GM12878 (cell line): Measurements from ENCODE around the gene NANOS2. TPM values are rescaled to one million over a fixed set of nuclear protein-coding genes. Genes with fewer than 3 reads are reported as not detected.

Source experiments
- ATAC-seq: fragments of 200-7000 bp; cut with Tn5 transposase; 3 replicates; pipeline ENCODE4 v1.9.1; 2020; ENCODE audit warnings: mild to moderate bottlenecking, moderate library complexity
- BruUV-seq: library from RNA; stranded (reverse); fragments of 400-500 nt; replicated peaks from 2 replicates; lab custom pipeline; 2021; lab: Mats Ljungman, UMichigan
- CTCF ChIA-PET: fragments of 300-600 bp; sonication (Branson Sonifier 250); formaldehyde crosslinking; extraction: SDS; loops from one replicate; lab custom pipeline; 2021; ENCODE audit warnings: inconsistent platforms; lab: Yijun Ruan, JAX
- POLR2A ChIA-PET: fragments of 350-600 bp; formaldehyde crosslinking; extraction: SDS; loops from one replicate; lab custom pipeline; 2021; ENCODE audit warnings: inconsistent platforms; lab: Charles Lee
- RAD21 ChIA-PET: fragments of 300-600 bp; sonication (Branson Sonifier 250); formaldehyde crosslinking; loops from one replicate; lab custom pipeline; 2023; ENCODE audit warnings: antibody characterized with exemption; ENCODE audit not compliant: unreplicated experiment; lab: Charles Lee
- SMC1A ChIA-PET: fragments of 300-600 bp; sonication (Branson Sonifier 250); formaldehyde crosslinking; loops from one replicate; lab custom pipeline; 2023; ENCODE audit not compliant: unreplicated experiment, uncharacterized antibody; lab: Charles Lee
- DNase-seq: peaks from one replicate; pipeline ENCODE4 v3.0.0-alpha.2; 2011; ENCODE audit warnings: low read depth, low spot score
- FAIRE-seq: peaks from 3 replicates; lab custom pipeline; 2011; peaks lifted over from hg19 to GRCh38; lab: Jason Lieb, UNC
- H2AFZ ChIP-seq: 2 replicates; pipeline ENCODE4 v1.6.0; 2011; ENCODE audit warnings: low read depth, low read length, control low read depth; ENCODE audit not compliant: control insufficient read depth
- H3K27ac ChIP-seq: 2 replicates; pipeline ENCODE4 v1.5.1; 2011; ENCODE audit warnings: control low read depth; ENCODE audit not compliant: control insufficient read depth, insufficient read depth
- H3K27me3 ChIP-seq, 2 experiments: replicated peaks in 1 of 2; 2 replicates each; pipeline versions ENCODE4 v1.6.0 to v1.6.1; 2011; ENCODE audit warnings: low read length in 1 of 2; ENCODE audit not compliant: control insufficient read depth in 2 of 2, insufficient read depth in 2 of 2
- H3K36me3 ChIP-seq, 2 experiments: 2 replicates each; pipeline ENCODE4 v1.5.1; 2011; ENCODE audit warnings: low read length in 1 of 2; ENCODE audit not compliant: control insufficient read depth in 2 of 2, insufficient read depth in 2 of 2
- H3K4me1 ChIP-seq: 2 replicates; pipeline ENCODE4 v1.6.1; 2011; ENCODE audit warnings: mild to moderate bottlenecking, low read length, moderate library complexity, mixed read lengths; ENCODE audit not compliant: control insufficient read depth, insufficient read depth
- H3K4me2 ChIP-seq: 2 replicates; pipeline ENCODE4 v1.6.0; 2011; ENCODE audit warnings: control low read depth; ENCODE audit not compliant: control insufficient read depth, insufficient read depth
- H3K4me3 ChIP-seq: fragments of 200-600 bp; sonication (generic); 2 replicates; pipeline ENCODE4 v1.5.1; 2016
- H3K79me2 ChIP-seq: 2 replicates; pipeline ENCODE4 v1.6.0; 2011; ENCODE audit warnings: low read length; ENCODE audit not compliant: control insufficient read depth, insufficient read depth
- H3K9ac ChIP-seq: 2 replicates; pipeline ENCODE4 v1.8.0; 2011; ENCODE audit warnings: low read length, control low read depth, mixed read lengths; ENCODE audit not compliant: control insufficient read depth, insufficient read depth
- H3K9me3 ChIP-seq: replicated peaks from 3 replicates; pipeline ENCODE4 v1.5.1; 2011; ENCODE audit warnings: mild to moderate bottlenecking, low read length; ENCODE audit not compliant: control insufficient read depth, insufficient read depth
- H4K20me1 ChIP-seq: 2 replicates; pipeline ENCODE4 v1.6.0; 2011; ENCODE audit not compliant: control insufficient read depth, insufficient read depth
- CBX3 ChIP-seq: fragments of 200-600 bp; sonication (generic); IDR thresholded peaks from 2 replicates; pipeline ENCODE4 v1.6.1; 2016; ENCODE audit warnings: low read depth, borderline replicate concordance
- EZH2 ChIP-seq: IDR thresholded peaks from 2 replicates; pipeline ENCODE4 v1.6.1; 2012; ENCODE audit warnings: low read depth, mild to moderate bottlenecking, control low read depth, inconsistent platforms, low read length, borderline replicate concordance; ENCODE audit not compliant: control insufficient read depth
- KDM1A ChIP-seq: fragments of 200-600 bp; sonication (generic); IDR thresholded peaks from 2 replicates; pipeline ENCODE4 v1.6.1; 2016; ENCODE audit warnings: borderline replicate concordance
- MYC ChIP-seq: IDR thresholded peaks from 2 replicates; pipeline ENCODE4 v1.6.1; 2011; ENCODE audit warnings: mild to moderate bottlenecking, low read length, moderate library complexity, inconsistent platforms; ENCODE audit not compliant: insufficient read depth, insufficient replicate concordance, insufficient read length, severe bottlenecking
- NBN ChIP-seq: fragments of 450-650 bp; IDR thresholded peaks from 2 replicates; pipeline ENCODE4 v1.6.1; 2016
- NRF1 ChIP-seq: conservative IDR thresholded peaks from 2 replicates; pipeline ENCODE4 v1.6.1; 2011; ENCODE audit warnings: mild to moderate bottlenecking, low read depth, low read length, improper control_type of control experiment
- PAX8 ChIP-seq: fragments of 450-650 bp; IDR thresholded peaks from 2 replicates; pipeline ENCODE4 v1.6.1; 2017; ENCODE audit warnings: mild to moderate bottlenecking, moderate library complexity
- SIN3A ChIP-seq: IDR thresholded peaks from 2 replicates; pipeline ENCODE4 v1.6.1; 2012; ENCODE audit warnings: low read depth, low read length, improper control_type of control experiment
- SMARCA5 ChIP-seq: fragments of 450-650 bp; IDR thresholded peaks from 2 replicates; pipeline ENCODE4 v1.6.1; 2017; ENCODE audit warnings: mild to moderate bottlenecking
- SREBF2 ChIP-seq: IDR thresholded peaks from 2 replicates; pipeline ENCODE4 v1.6.1; 2012; ENCODE audit warnings: mild to moderate bottlenecking, low read length
- YY1 ChIP-seq: IDR thresholded peaks from 2 replicates; pipeline ENCODE4 v1.6.1; 2011; ENCODE audit warnings: low read depth, mild to moderate bottlenecking, low read length
- ZBED1 ChIP-seq: IDR thresholded peaks from 2 replicates; pipeline ENCODE4 v1.6.1; 2016; ENCODE audit warnings: borderline replicate concordance
- WGBS: methylation state at CpG from one replicate; pipeline ENCODE4 v1.1.6; 2016; ENCODE audit warnings: low lambda C conversion rate; ENCODE audit not compliant: insufficient replicate concordance, insufficient coverage; ENCODE audit errors: missing lambda C conversion rate; 5-methylcytosine and 5-hydroxymethylcytosine counted together
- in situ Hi-C: fragments of 300-500 bp; cut with MboI; formaldehyde crosslinking; loops from 9 replicates; pipeline ENCODE4 v1.14.3; 2018; ENCODE audit warnings: mixed read lengths
- intact Hi-C: fragments of 100-400 bp; cut with micrococcal nuclease; formaldehyde crosslinking; loops from one replicate; pipeline ENCODE4 v1.14.2; 2022; ENCODE audit not compliant: unreplicated experiment
- polyA plus RNA-seq, 11 experiments: library from polyadenylated mRNA; depleted of rRNA in 4 of 11; unstranded in 6 of 11; stranded (reverse) in 5 of 11; fragments of >200 nt; fragmentation: Nextera tagmentation in 4 of 11; fragmentation: Illumina TruSeq in 1 of 11; extraction: Ambion mirVana in 4 of 11; extraction: Trizol in 1 of 11; gene quantifications; 1 replicate in 1 of 11; 2 replicates in 10 of 11; pipeline versions ENCODE4 v1.2.1 to v1.2.3, GENCODE V29; 2011 to 2016; ENCODE audit warnings: inconsistent platforms in 2 of 11, missing spikeins in 2 of 11, low read depth in 1 of 11
- total RNA-seq, 4 experiments: library from RNA; depleted of rRNA in 3 of 4; stranded (reverse); fragments of >200 nt in 3 of 4; fragmentation: Illumina TruSeq in 1 of 4; extraction: Trizol in 1 of 4; gene quantifications; 2 replicates each; pipeline versions ENCODE4 v1.2.1 to v1.2.3, GENCODE V29; 2013 to 2021
- TF ChIP-seq, protein P1 (sequence below): fragments of 450-650 bp; IDR thresholded peaks from 2 replicates; pipeline ENCODE4 v1.6.1; 2018; ENCODE audit warnings: mild to moderate bottlenecking, low read depth, moderate library complexity; ENCODE audit not compliant: partially characterized antibody
- TF ChIP-seq, protein P2 (sequence below): IDR thresholded peaks from 2 replicates; pipeline ENCODE4 v1.6.1; 2011; ENCODE audit warnings: borderline replicate concordance, low read depth, mild to moderate bottlenecking, moderate library complexity, mixed read lengths, low read length; ENCODE audit not compliant: insufficient read depth; ENCODE audit errors: extremely low read length
- TF ChIP-seq, protein P3 (sequence below): IDR thresholded peaks from 2 replicates; pipeline ENCODE4 v1.6.1; 2012; ENCODE audit warnings: low read depth, low read length, improper control_type of control experiment
- TF ChIP-seq, protein P4 (sequence below): fragments of 450-650 bp; IDR thresholded peaks from 2 replicates; pipeline ENCODE4 v1.6.1; 2017; ENCODE audit warnings: borderline replicate concordance
- TF ChIP-seq, protein P5 (sequence below), 3 experiments: IDR thresholded peaks in 2 of 3; conservative IDR thresholded peaks in 1 of 3; 2 replicates each; pipeline ENCODE4 v1.5.1; 2011; ENCODE audit warnings: low read depth in 3 of 3, low read length in 3 of 3, mild to moderate bottlenecking in 3 of 3, control low read depth in 2 of 3, moderate library complexity in 2 of 3, inconsistent platforms in 1 of 3, mixed read lengths in 1 of 3; ENCODE audit not compliant: control insufficient read depth in 2 of 3, insufficient read depth in 1 of 3; ENCODE audit errors: extremely low read depth in 1 of 3

The NANOS2 gene
- total and polyA plus RNA-seq, 10 of the 15 experiments (the other 5 are each of a cell fraction or from before 2014, with no cell fraction given), result not detected

DNA sequence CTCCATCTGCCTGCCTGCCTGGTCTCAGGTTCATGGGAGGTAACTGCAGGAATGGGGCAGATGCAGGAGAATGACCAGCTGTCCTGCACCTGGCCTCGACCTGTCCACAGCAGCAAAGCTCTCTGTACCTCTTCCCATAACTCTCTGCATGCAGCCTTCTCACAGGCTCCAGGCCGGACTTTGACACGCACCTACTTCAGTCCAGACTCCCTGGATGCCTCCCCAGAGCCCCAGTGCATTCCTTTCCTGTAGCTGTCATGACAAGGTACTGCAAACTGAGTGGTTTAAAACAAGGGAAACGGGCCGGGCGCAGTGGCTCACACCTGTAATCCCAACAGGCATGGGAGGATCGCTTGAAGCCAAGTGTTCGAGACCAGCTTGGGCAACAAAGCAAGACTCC lies 3.3 kb downstream of the NANOS2 start:
- CTCF ChIA-PET, result no interaction called here
- POLR2A ChIA-PET, result no interaction called here
- FAIRE-seq, result no peak
- WGBS, result 41% methylated on average over 7 of the region's 8 CpGs
- no TSS peak for BruUV-seq
- H3K4me1 ChIP-seq, result no peaks in the 10 kb centered on the region
- in situ Hi-C loops (no loop called here), intact Hi-C loops (no loop called here)
- no peak for ATAC-seq
- SMC1A ChIA-PET, result no interaction called here
- no peaks in the 10 kb centered on the region for H3K36me3 ChIP-seq
- H3K4me3 ChIP-seq, result no peak overlapping the region
- H3K27ac ChIP-seq, result no peak overlapping the region
- no peak overlapping the region for H3K9ac ChIP-seq
- H3K4me2 ChIP-seq, result no peak overlapping the region
- H4K20me1 ChIP-seq, result no peaks in the 10 kb centered on the region
- no peaks in the 10 kb centered on the region for H3K27me3 ChIP-seq
- RAD21 ChIA-PET, result no interaction called here
- no peaks in the 10 kb centered on the region for H3K79me2 ChIP-seq
- H3K9me3 ChIP-seq, result no peaks in the 10 kb centered on the region
- no peak overlapping the region for H2AFZ ChIP-seq
- no peak for DNase-seq
- TF ChIP-seq YY1 (no peak), SREBF2 (no peak), EZH2 (no peak), ZBED1 (no peak), NRF1 (no peak), NBN (no peak), PAX8 (no peak), SIN3A (no peak), KDM1A (no peak), CBX3 (no peak), SMARCA5 (no peak), MYC (no peak)
- TF ChIP-seq, protein P1, sequence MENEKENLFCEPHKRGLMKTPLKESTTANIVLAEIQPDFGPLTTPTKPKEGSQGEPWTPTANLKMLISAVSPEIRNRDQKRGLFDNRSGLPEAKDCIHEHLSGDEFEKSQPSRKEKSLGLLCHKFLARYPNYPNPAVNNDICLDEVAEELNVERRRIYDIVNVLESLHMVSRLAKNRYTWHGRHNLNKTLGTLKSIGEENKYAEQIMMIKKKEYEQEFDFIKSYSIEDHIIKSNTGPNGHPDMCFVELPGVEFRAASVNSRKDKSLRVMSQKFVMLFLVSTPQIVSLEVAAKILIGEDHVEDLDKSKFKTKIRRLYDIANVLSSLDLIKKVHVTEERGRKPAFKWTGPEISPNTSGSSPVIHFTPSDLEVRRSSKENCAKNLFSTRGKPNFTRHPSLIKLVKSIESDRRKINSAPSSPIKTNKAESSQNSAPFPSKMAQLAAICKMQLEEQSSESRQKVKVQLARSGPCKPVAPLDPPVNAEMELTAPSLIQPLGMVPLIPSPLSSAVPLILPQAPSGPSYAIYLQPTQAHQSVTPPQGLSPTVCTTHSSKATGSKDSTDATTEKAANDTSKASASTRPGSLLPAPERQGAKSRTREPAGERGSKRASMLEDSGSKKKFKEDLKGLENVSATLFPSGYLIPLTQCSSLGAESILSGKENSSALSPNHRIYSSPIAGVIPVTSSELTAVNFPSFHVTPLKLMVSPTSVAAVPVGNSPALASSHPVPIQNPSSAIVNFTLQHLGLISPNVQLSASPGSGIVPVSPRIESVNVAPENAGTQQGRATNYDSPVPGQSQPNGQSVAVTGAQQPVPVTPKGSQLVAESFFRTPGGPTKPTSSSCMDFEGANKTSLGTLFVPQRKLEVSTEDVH, result no peak
- TF ChIP-seq, protein P2, sequence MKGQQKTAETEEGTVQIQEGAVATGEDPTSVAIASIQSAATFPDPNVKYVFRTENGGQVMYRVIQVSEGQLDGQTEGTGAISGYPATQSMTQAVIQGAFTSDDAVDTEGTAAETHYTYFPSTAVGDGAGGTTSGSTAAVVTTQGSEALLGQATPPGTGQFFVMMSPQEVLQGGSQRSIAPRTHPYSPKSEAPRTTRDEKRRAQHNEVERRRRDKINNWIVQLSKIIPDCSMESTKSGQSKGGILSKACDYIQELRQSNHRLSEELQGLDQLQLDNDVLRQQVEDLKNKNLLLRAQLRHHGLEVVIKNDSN, result no peak
- TF ChIP-seq, protein P3, sequence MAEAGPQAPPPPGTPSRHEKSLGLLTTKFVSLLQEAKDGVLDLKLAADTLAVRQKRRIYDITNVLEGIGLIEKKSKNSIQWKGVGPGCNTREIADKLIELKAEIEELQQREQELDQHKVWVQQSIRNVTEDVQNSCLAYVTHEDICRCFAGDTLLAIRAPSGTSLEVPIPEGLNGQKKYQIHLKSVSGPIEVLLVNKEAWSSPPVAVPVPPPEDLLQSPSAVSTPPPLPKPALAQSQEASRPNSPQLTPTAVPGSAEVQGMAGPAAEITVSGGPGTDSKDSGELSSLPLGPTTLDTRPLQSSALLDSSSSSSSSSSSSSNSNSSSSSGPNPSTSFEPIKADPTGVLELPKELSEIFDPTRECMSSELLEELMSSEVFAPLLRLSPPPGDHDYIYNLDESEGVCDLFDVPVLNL, result no peak
- TF ChIP-seq, protein P4, sequence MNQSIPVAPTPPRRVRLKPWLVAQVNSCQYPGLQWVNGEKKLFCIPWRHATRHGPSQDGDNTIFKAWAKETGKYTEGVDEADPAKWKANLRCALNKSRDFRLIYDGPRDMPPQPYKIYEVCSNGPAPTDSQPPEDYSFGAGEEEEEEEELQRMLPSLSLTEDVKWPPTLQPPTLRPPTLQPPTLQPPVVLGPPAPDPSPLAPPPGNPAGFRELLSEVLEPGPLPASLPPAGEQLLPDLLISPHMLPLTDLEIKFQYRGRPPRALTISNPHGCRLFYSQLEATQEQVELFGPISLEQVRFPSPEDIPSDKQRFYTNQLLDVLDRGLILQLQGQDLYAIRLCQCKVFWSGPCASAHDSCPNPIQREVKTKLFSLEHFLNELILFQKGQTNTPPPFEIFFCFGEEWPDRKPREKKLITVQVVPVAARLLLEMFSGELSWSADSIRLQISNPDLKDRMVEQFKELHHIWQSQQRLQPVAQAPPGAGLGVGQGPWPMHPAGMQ, result no peak
- TF ChIP-seq, protein P5, sequence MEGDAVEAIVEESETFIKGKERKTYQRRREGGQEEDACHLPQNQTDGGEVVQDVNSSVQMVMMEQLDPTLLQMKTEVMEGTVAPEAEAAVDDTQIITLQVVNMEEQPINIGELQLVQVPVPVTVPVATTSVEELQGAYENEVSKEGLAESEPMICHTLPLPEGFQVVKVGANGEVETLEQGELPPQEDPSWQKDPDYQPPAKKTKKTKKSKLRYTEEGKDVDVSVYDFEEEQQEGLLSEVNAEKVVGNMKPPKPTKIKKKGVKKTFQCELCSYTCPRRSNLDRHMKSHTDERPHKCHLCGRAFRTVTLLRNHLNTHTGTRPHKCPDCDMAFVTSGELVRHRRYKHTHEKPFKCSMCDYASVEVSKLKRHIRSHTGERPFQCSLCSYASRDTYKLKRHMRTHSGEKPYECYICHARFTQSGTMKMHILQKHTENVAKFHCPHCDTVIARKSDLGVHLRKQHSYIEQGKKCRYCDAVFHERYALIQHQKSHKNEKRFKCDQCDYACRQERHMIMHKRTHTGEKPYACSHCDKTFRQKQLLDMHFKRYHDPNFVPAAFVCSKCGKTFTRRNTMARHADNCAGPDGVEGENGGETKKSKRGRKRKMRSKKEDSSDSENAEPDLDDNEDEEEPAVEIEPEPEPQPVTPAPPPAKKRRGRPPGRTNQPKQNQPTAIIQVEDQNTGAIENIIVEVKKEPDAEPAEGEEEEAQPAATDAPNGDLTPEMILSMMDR (IDR thresholded peaks at IDR 0.05 in 2 of 3, conservative IDR thresholded peaks at IDR 0.05 in 1 of 3; ENCODE audit: control insufficient read depth in 2 of 3, extremely low read depth in 1 of 3, insufficient read depth in 1 of 3, low read depth in 3 of 3, low read length in 3 of 3), result no peak
